Measurements from ENCODE around the gene SEC23A.

GRCh38 chr14:39108791-39109190 lies 5.8 kb upstream of the SEC23A start:
- TF ChIP-seq POLR2A (IDR thresholded peaks at IDR 0.05; ENCODE audit: low read length): no peak
- no peak for TF ChIP-seq GATA1 (IDR thresholded peaks at IDR 0.05; ENCODE audit: low read depth, low read length)
